A673 (cell line): Measurements from ENCODE around the gene TF.

Source experiments
- EZH2 ChIP-seq: fragments of 200-600 bp; sonication (generic); IDR thresholded peaks from 2 replicates; pipeline ENCODE4 v1.6.1; 2017; ENCODE audit warnings: borderline replicate concordance, low read depth, mild to moderate bottlenecking, mixed read lengths, antibody characterized with exemption, low read length; ENCODE audit not compliant: poor library complexity, severe bottlenecking
- TF ChIP-seq, protein P1 (sequence below): fragments of 300-800, 200-600 bp; sonication (generic); conservative IDR thresholded peaks from 2 replicates; pipeline ENCODE4 v1.5.1; 2017; ENCODE audit warnings: low read depth, mild to moderate bottlenecking, antibody characterized with exemption, low read length, moderate library complexity, mixed read lengths

- TF ChIP-seq, protein P1, sequence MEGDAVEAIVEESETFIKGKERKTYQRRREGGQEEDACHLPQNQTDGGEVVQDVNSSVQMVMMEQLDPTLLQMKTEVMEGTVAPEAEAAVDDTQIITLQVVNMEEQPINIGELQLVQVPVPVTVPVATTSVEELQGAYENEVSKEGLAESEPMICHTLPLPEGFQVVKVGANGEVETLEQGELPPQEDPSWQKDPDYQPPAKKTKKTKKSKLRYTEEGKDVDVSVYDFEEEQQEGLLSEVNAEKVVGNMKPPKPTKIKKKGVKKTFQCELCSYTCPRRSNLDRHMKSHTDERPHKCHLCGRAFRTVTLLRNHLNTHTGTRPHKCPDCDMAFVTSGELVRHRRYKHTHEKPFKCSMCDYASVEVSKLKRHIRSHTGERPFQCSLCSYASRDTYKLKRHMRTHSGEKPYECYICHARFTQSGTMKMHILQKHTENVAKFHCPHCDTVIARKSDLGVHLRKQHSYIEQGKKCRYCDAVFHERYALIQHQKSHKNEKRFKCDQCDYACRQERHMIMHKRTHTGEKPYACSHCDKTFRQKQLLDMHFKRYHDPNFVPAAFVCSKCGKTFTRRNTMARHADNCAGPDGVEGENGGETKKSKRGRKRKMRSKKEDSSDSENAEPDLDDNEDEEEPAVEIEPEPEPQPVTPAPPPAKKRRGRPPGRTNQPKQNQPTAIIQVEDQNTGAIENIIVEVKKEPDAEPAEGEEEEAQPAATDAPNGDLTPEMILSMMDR: no peak
- no peak for TF ChIP-seq EZH2
These were observed 14.7 kb downstream of the TF start for GRCh38 chr3:133760916-133761315.
